Calu3 (cell line): ENCODE results near the gene CDKN2B-AS1. TPM values are rescaled to one million over a fixed set of nuclear protein-coding genes. Genes with fewer than 3 reads are reported as not detected.
A peak's percentile ranks its signal among the peaks of the same experiment; 100 is the strongest.

Experiments used
- BruUV-seq: library from RNA; stranded (reverse); fragments of 400-500 nt; replicated peaks from 2 replicates; lab custom pipeline; 2021; lab: Mats Ljungman, UMichigan
- CTCF ChIA-PET: fragments of 300-600 bp; sonication (Branson Sonifier 250); formaldehyde crosslinking; loops from one replicate; lab custom pipeline; 2022; ENCODE audit warnings: antibody characterized with exemption; lab: Charles Lee
- DNase-seq: peaks from one replicate; pipeline ENCODE4 v3.0.0; 2022
- H3K27ac Mint-ChIP-seq: one replicate; pipeline ENCODE4 v1.8.0; 2022; ENCODE audit warnings: mixed read lengths; ENCODE audit not compliant: unreplicated experiment
- H3K27me3 Mint-ChIP-seq: one replicate; pipeline ENCODE4 v1.8.0; 2022; ENCODE audit warnings: mixed read lengths; ENCODE audit not compliant: unreplicated experiment
- H3K36me3 Mint-ChIP-seq: one replicate; pipeline ENCODE4 v1.8.0; 2022; ENCODE audit warnings: mild to moderate bottlenecking, moderate library complexity, mixed read lengths; ENCODE audit not compliant: insufficient read depth, unreplicated experiment
- H3K4me1 Mint-ChIP-seq: one replicate; pipeline ENCODE4 v1.8.0; 2022; ENCODE audit warnings: mild to moderate bottlenecking, low read depth, mixed read lengths; ENCODE audit not compliant: unreplicated experiment
- H3K4me3 Mint-ChIP-seq: one replicate; pipeline ENCODE4 v1.8.0; 2022; ENCODE audit warnings: mild to moderate bottlenecking, low read depth, moderate library complexity, mixed read lengths; ENCODE audit not compliant: unreplicated experiment
- H3K9me3 Mint-ChIP-seq: one replicate; pipeline ENCODE4 v1.8.0; 2022; ENCODE audit warnings: low read depth, mixed read lengths; ENCODE audit not compliant: unreplicated experiment
- CTCF ChIP-seq: fragments of 200-600 bp; IDR thresholded peaks from one replicate; pipeline ENCODE4 v1.8.0; 2022; ENCODE audit warnings: antibody characterized with exemption; ENCODE audit not compliant: unreplicated experiment
- intact Hi-C: fragments of 100-400 bp; cut with micrococcal nuclease; formaldehyde crosslinking; loops from one replicate; pipeline ENCODE4 v1.10.0; 2022; ENCODE audit not compliant: unreplicated experiment
- total RNA-seq: library from RNA; stranded (reverse); gene quantifications from 2 replicates; pipeline ENCODE4 v1.2.3, GENCODE V29; 2022

The CDKN2B-AS1 gene
- total RNA-seq, 1 experiment from 2014 or later, result 8.9 TPM

GRCh38 chr9:22154064-22154463 lies 159.5 kb downstream of the CDKN2B-AS1 start:
- peaks cover 5% of the 10 kb centered on the region for H3K36me3 Mint-ChIP-seq

GRCh38 chr9:22156586-22156985 lies 162.0 kb downstream of the CDKN2B-AS1 start:
- Mint-ChIP-seq H3K36me3 (peaks cover 5% of the 10 kb centered on the region), H3K4me3 (no peak overlapping the region), H3K27ac (peak overlapping the region; percentile 86), H3K4me1 (peaks cover 51% of the 10 kb centered on the region), H3K9me3 (no peaks in the 10 kb centered on the region), H3K27me3 (no peaks in the 10 kb centered on the region)
- DNase-seq, result no peak
- no peak for TF ChIP-seq CTCF
- intact Hi-C loops, result loop anchor here (5.0 kb wide), 1 partner anchor 56 kb away; no protein-coding TSS in a partner anchor
- BruUV-seq, result no TSS peak
- CTCF ChIA-PET, result interaction anchor here (1.0 kb wide), 1 partner anchor 82 kb away, joined by 3 read pairs; no protein-coding TSS in a partner anchor

More at GRCh38 chr9:22154064-22154463, 159.5 kb downstream of the CDKN2B-AS1 start:
- H3K27ac Mint-ChIP-seq, result no peak overlapping the region
- DNase-seq, result no peak
- no peak for TF ChIP-seq CTCF
- BruUV-seq, result no TSS peak
- intact Hi-C loops, result no loop called here
- no peaks in the 10 kb centered on the region for H3K9me3 Mint-ChIP-seq
- H3K4me1 Mint-ChIP-seq, result peaks cover 54% of the 10 kb centered on the region
- H3K27me3 Mint-ChIP-seq, result no peaks in the 10 kb centered on the region
- no peak overlapping the region for H3K4me3 Mint-ChIP-seq
- CTCF ChIA-PET, result interaction anchor here (1.4 kb wide), 1 partner anchor 12 kb away, joined by 3 read pairs; no protein-coding TSS in a partner anchor

- H3K27ac Mint-ChIP-seq, result peak overlapping the region; percentile 86
- no peaks in the 10 kb centered on the region for H3K9me3 Mint-ChIP-seq
- H3K27me3 Mint-ChIP-seq, result no peaks in the 10 kb centered on the region
- no TSS peak for BruUV-seq
- no peak overlapping the region for H3K4me3 Mint-ChIP-seq
- intact Hi-C loops, result loop anchor here (5.0 kb wide), 1 partner anchor 55 kb away; no protein-coding TSS in a partner anchor
- no peaks in the 10 kb centered on the region for H3K36me3 Mint-ChIP-seq
- DNase-seq, result no peak
- H3K4me1 Mint-ChIP-seq, result peaks cover 46% of the 10 kb centered on the region
- CTCF ChIA-PET, result interaction anchor here (1.0 to 1.2 kb wide), 2 partner anchors 13 to 82 kb away, joined by 3 to 4 read pairs; no protein-coding TSS in a partner anchor
- TF ChIP-seq CTCF, result no peak
Measured at GRCh38 chr9:22157276-22157675, 162.7 kb downstream of the CDKN2B-AS1 start.

GRCh38 chr9:22157828-22158227 lies 163.2 kb downstream of the CDKN2B-AS1 start:
- Mint-ChIP-seq H3K9me3 (no peaks in the 10 kb centered on the region), H3K4me1 (peaks cover 41% of the 10 kb centered on the region), H3K27me3 (no peaks in the 10 kb centered on the region), H3K27ac (peak overlapping the region; percentile 86), H3K36me3 (no peaks in the 10 kb centered on the region), H3K4me3 (no peak overlapping the region)
- CTCF ChIA-PET, result interaction anchor here (1.0 to 1.2 kb wide), 2 partner anchors 13 to 81 kb away, joined by 3 to 4 read pairs; no protein-coding TSS in a partner anchor
- no TSS peak for BruUV-seq
- no peak for TF ChIP-seq CTCF
- intact Hi-C loops, result loop anchor here (5.0 kb wide), 1 partner anchor 54 kb away; no protein-coding TSS in a partner anchor
- DNase-seq, result no peak
